GM21723 (cell line): ENCODE measurements around the gene NUDT17.

Experiments used
- ATAC-seq: cut with Tn5 transposase; IDR thresholded peaks from one replicate; pipeline ENCODE4 v1.9.1; 2021; ENCODE audit warnings: mild to moderate bottlenecking, moderate library complexity; ENCODE audit not compliant: unreplicated experiment

The NUDT17 gene

DNA sequence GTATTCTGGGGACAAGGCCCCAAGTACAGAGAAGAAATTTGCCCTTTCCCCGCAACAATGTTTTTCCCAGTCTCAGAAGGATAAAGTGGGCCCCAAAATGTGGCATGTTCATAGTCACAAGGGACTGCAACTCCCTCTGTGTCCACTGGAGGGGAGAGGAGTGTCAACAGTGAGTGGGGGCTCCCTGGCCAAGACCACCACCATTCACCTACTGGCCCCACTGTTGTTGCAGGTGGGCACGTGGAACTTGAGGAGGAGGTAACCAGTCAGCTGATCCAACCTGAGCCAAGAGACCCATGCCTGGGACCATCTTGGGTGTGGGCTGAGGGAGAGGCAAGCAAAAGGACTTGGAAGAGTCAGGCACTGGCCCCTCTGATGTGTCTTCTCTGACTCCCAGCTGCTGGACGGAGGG is 777 bp downstream of the NUDT17 start:
- peak; percentile 36 for ATAC-seq

GRCh38 chr1:145847827-145848226 is 2.4 kb downstream of the NUDT17 start:
- ATAC-seq = no peak

GRCh38 chr1:145849356-145850160 is 4.1 kb downstream of the NUDT17 start:
- ATAC-seq = no peak

DNA sequence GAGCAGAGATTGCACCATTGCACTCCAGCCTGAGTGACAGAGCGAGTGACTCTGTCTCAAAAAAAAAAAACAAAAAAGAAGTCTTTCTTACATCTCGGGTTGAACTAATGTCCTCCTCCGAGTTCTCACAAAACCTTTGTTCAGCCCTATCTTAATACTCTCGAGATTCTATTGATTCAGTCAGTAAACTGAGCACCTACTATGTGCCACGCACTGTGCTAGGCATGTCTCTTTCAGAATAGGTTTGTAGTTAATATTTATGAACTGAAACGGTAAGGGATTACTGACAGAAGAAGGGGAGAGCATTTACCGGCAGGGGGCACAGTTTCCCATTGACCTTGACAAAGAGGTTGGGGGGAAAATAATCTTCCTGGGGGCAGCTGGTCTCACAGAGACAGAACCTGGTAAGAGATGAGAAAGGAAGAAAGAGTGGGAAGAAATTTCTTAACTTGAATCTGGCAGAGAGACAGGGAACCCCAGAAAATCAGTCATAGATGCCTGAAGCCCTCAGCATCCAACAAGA is 10.1 kb downstream of the NUDT17 start:
- no peak for ATAC-seq

DNA sequence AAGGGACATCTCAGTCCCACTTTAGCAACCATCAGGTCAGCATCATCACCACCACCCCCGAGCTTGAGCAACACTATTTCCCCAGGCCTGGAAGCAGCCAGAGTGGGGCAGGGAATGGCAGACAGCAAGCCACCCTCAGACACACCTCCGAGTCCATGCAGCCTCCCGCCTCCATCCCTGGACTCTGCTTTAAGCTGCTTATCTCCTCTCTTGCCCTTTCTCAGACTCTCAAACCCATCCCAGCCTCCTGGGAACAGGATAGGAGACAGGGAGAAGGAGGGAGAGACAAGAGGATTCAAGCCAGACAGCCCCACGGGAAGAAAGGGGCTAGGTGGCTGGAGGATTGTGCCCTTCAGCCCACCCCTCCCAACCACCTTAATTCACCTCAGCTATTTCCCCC is 11.7 kb downstream of the NUDT17 start:
- no peak for ATAC-seq

GRCh38 chr1:145858238-145858900 is 12.9 kb downstream of the NUDT17 start:
- ATAC-seq = peak; percentile 7

DNA sequence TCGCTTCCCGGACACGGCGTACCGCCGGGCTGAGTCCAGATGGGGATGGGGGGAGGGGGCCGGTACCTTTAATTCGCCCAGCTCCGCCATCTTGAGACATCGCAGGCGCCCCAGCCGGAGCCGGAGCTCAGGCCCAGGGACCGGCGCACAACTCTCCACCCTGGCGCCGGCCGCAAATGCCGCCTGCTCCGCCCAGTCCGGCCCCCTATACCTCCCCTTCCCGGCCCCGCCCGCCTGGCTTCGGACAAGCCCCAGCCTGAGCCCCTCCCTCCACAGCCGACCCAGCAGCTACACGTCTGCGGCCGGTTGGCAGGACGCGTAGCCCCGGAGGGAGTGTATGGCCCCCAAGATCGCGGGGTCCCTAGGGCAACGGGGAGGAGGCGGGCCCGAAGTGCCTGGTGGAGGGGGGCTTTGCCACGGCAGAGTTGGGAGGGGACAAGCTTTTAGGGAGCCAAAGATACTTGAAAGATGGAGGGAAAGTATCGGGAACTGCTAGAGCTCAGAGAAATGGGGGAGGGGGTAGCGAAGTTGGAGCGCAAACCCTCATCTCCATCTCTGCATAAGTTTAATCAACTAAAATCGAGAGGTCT is 13.6 kb downstream of the NUDT17 start, which contains the start of gene PIAS3:
Gene PIAS3, minus strand, starts transcription at position 181 of the 590 bp plus-strand sequence. Its CDS starts 91 bp downstream, at position 90.
- ATAC-seq = peak; percentile 74

DNA sequence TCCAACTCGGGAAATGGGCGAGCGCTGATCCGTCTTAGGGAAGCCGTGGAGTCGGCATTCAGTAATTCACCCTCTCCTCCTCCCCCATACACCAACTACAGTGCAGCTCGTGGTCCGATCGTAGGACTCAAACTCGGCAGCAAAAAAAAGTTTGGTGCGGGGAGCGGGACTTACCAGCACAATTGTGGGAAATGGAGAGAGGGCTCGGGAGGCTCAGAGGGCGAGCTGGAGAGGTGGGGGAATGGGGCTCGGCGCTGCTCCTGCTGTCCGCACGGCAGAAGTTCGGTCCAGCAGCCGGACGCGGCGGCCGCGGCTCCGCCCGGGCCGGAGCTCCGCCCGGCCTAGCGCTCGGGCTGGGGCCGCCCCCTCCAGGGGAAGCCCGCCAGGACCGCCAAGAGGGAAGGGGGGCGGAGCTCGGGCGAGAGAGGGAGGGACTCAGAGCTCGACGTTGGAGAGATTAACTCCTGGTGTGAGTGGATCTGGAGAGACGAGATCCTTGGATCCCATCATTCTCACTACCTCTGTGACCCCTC is 14.1 kb downstream of the NUDT17 start:
- ATAC-seq = peak; percentile 75

GRCh38 chr1:145863282-145864018 is 18.0 kb downstream of the NUDT17 start:
- ATAC-seq = no peak

DNA sequence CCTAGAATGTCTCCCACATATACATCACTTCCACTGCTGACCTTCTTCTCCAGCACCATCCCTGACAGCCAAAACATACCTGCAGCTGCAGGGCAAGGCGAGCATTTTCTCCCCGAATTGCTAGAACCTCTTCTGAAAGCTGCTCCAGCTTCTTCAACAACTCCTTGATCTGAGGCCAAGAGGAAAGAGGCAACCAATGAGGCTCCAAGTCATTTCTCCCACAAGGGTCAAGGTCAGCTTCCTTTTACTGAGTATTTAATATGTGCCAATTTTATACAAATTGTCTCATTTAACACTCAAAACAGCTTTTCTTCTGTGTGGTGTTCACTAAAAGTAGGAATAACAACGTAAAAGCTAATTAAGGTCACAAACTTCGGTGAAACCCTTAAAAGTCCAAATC is 22.8 kb downstream of the NUDT17 start:
- ATAC-seq = no peak

DNA sequence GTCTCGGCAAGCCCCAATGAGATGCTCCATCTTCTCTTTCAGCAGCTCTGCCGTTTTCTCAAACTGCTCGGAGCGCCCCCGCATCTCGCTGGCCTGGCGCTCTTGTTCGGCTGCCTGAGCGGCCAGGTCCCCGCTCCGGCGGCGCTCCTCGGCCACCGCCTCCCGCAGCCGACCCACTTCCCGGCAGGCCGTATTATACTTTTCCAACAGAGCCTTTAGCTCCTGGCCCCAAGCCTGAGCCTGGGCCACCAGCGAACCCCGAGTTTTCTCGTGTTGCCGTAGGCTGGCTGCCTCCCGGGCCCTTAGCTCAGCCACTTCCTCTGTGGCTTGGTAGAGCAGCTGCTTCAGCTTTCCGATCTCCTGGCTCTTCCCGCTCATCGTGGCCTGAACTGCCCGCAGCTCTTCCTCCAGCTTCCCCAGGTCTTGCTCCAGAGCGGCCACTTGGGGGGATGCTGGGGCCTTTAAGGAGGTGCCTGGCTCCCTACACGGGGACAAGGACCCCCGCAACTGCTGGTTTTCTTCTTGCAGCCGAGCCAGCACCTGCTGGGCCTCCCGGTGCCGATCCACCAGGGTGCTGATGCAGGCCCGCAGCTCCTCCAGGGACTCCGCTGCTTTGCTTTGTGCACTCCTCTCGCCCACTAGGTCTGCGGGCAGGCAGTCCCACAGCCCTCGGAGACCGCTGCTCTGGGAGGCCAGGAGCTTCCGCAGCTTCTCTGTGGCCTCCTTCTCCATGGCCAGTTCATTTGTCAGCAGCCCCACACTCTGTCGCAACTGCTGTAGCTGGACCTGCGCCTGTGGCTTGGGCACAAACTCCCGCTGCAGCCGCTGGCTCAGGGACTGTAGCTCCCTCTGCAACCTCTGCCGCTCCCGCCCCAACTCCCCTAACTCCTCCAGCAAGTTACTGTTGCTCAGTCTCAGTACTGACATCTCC is 26.8 kb downstream of the NUDT17 start:
- no peak for ATAC-seq

DNA sequence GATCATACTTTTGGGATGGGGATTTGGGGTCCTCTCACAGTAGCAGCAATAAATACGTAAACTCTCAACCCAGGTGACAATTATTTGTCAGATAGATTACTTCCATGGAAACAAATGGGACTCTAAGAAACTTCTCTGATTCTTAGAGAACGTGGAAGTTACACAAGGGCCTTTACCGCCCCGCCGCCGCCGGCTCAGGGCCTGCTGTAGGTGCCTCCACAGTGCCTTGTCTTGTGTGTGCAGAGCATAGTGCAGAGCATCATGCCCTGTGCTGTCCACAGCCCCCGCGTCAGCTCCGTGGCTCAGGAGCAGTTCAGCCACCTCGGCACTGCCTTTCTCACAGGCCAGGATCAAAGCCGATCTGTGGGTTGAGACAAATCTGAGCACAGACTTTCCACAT is 29.2 kb downstream of the NUDT17 start:
- no peak for ATAC-seq

- no peak for ATAC-seq
Observed at GRCh38 chr1:145877923-145878486, 32.6 kb downstream of the NUDT17 start.

DNA sequence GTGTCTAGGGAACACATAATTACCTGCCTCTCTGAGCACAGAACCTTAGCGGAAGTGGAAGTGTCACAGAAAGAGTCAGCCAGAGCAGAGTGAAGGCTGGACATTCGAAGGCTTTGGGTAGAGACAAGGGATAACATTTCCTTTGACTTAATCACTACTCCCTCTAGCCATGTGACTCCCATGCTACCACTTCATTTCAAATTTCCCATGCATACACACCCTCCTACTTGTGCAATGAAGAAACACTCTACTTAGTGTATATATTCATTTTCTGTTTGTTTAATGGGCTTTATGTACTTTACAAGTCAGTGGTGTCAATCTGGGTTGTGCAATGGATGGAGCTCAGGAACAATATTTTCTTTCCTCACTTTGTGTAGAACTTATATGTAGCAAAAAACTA is 33.3 kb downstream of the NUDT17 start:
- ATAC-seq = no peak

DNA sequence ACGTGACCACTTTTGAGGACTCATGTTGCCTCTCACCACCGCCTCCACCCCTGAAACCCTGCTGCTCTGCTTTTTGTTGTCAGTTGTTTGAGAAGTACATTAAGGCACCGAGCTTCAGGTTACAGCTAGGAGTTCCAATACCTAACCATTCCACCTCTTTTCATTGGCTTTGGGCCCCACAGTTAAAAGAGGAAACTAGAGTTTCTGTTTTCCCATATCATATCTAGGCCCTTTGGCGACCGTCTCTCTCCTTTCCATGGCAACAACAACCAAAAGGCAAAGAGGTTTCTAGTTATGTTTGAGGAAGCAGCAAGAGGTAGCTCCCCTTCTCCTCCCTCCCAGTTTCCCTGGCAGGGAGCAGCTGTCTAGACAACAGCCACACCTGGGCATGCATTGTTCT is 34.3 kb downstream of the NUDT17 start:
- ATAC-seq = no peak

DNA sequence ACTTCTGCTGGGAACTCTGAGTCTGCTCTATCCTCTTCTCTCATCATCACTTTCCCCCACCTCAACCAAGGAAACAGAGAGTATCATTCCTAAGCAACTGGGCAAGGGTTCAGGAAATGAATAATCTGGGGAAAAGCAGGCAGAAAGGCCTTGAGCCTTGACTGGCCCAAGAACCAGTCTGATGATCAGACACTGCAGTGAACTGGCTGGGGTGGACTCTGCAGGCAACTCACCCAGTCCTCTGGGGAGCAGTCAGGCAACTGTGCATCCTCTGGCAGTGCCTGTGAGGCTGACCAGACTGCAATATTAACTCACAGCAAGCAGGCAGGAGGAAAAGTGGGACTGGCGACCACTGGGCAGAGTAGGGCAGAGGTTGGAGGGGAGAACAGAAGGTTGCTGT is 39.2 kb downstream of the NUDT17 start:
- no peak for ATAC-seq

- ATAC-seq = peak; percentile 99
Observed at GRCh38 chr1:145885738-145886287, 40.4 kb downstream of the NUDT17 start, which contains the start of gene ANKRD35. Gene ANKRD35 (minus strand): TSS chr1:145885866. CDS start chr1:145885758, 108 bp downstream.

GRCh38 chr1:145886390-145886789 is 41.0 kb downstream of the NUDT17 start:
- ATAC-seq = no peak

DNA sequence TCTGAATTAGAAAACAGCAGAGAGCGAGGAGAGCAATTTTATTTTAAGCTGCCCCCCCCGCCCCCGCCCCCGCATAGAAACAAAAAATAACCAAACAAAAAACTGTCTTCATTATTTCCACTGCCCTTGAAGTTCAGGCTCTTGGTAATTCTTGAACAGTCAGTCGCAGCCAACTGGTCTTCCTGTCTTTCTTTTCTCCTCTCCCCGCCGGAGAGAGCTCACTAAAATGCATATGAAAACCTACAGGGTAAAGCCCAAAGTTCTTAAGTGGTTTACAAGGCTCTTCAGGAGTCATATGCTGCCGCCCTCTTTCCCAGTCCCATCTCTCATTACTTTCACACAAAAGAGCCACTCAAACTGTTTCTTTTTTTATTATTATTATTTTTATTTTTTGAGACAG is 41.4 kb downstream of the NUDT17 start:
- ATAC-seq = no peak
